Activated T-cell treated with anti-CD3 and anti-CD28 coated beads for 4 hours (primary cell): Measurements from ENCODE around the gene ERVW-1.
"Not testable (repeated sequence)": the region's sequence is repeated elsewhere in the genome, so short reads cannot be mapped to it uniquely, and the experiment has no call there.

Experiments
- DNase-seq: peaks from one replicate; pipeline ENCODE4 v3.0.0-alpha.2; 2020

The ERVW-1 gene

GRCh38 chr7:92466682-92467081 lies 11.1 kb downstream of the ERVW-1 start:
- no peak for DNase-seq

GRCh38 chr7:92464515-92464914 lies 13.2 kb downstream of the ERVW-1 start:
- DNase-seq, result no peak

- no peak for DNase-seq
These were observed 15.2 kb downstream of the ERVW-1 start for GRCh38 chr7:92462560-92462959.

- no peak for DNase-seq
These were observed 16.4 kb downstream of the ERVW-1 start for GRCh38 chr7:92461027-92462003.

- DNase-seq, result no peak
These were observed 17.2 kb downstream of the ERVW-1 start for GRCh38 chr7:92460510-92460909.

- no peak for DNase-seq
These were observed 17.6 kb downstream of the ERVW-1 start for GRCh38 chr7:92460109-92460508.

- no peak for DNase-seq
These were observed 21.5 kb downstream of the ERVW-1 start for GRCh38 chr7:92456236-92456635.

GRCh38 chr7:92451645-92452044 lies 26.1 kb downstream of the ERVW-1 start:
- DNase-seq, result no peak

GRCh38 chr7:92448205-92448747 lies 29.5 kb downstream of the ERVW-1 start:
- DNase-seq, result peak; percentile 42

GRCh38 chr7:92447345-92448204 lies 30.2 kb downstream of the ERVW-1 start, which contains the start of gene GATAD1:
Gene GATAD1, plus strand, starts transcription at chr7:92447482. Its CDS starts 248 bp downstream, at chr7:92447730.
- peak; percentile 75 for DNase-seq

GRCh38 chr7:92446869-92447344 lies 30.8 kb downstream of the ERVW-1 start:
- DNase-seq, result no peak

- not testable (repeated sequence) for DNase-seq
These were observed 35.0 kb downstream of the ERVW-1 start for GRCh38 chr7:92442720-92443119.

GRCh38 chr7:92437956-92438491 lies 39.7 kb downstream of the ERVW-1 start:
- DNase-seq, result no peak

- DNase-seq, result no peak
These were observed 40.9 kb downstream of the ERVW-1 start for GRCh38 chr7:92436612-92437445.

GRCh38 chr7:92435542-92435941 lies 42.2 kb downstream of the ERVW-1 start:
- no peak for DNase-seq

GRCh38 chr7:92433019-92433418 lies 44.7 kb downstream of the ERVW-1 start:
- DNase-seq, result no peak

GRCh38 chr7:92432299-92432946 lies 45.3 kb downstream of the ERVW-1 start:
- no peak for DNase-seq

GRCh38 chr7:92427193-92427592 lies 50.6 kb downstream of the ERVW-1 start:
- no peak for DNase-seq

- no peak for DNase-seq
These were observed 52.3 kb downstream of the ERVW-1 start for GRCh38 chr7:92425311-92425947.

- no peak for DNase-seq
These were observed 54.0 kb downstream of the ERVW-1 start for GRCh38 chr7:92423710-92424131.

- no peak for DNase-seq
These were observed 54.8 kb downstream of the ERVW-1 start for GRCh38 chr7:92422926-92423325.
